Measurements from ENCODE around the gene TBC1D13.
"Not testable (repeated sequence)": the region's sequence is repeated elsewhere in the genome, so short reads cannot be mapped to it uniquely, and the experiment has no call there.

- not testable (repeated sequence) for TF ChIP-seq CTCF (IDR thresholded peaks at IDR 0.05; ENCODE audit: insufficient read depth, low read depth, low read length); EZH2 (IDR thresholded peaks at IDR 0.05; ENCODE audit: insufficient read depth, low read length)
These were observed 65.6 kb downstream of the TBC1D13 start for GRCh38 chr9:128852646-128853045.
